ENCODE measurements around the gene EIF4H. TPM values are rescaled to one million over a fixed set of nuclear protein-coding genes. Genes with fewer than 3 reads are reported as not detected.
"Not testable (repeated sequence)": the region's sequence is repeated elsewhere in the genome, so short reads cannot be mapped to it uniquely, and the experiment has no call there.

EIF4H gene
- total RNA-seq, 1 donor from 2014 or later, result 263 TPM

GRCh38 chr7:74199551-74200355 lies 25.6 kb downstream of the EIF4H start:
- Mint-ChIP-seq H3K9me3 (no peaks in the 10 kb centered on the region), H3K4me3 (no peak overlapping the region), H3K27ac (peak overlapping the region; percentile 13), H3K36me3 (ENCODE audit: low read depth) (peaks cover 24% of the 10 kb centered on the region), H3K4me1 (peaks cover 15% of the 10 kb centered on the region), H3K27me3 (no peaks in the 10 kb centered on the region)
- ChIA-PET CTCF (interaction anchor here (1.4 kb wide), 1 partner anchor 201 kb away, joined by 4 read pairs; no protein-coding TSS in a partner anchor), POLR2A (interaction anchor here (1.4 to 1.6 kb wide), 2 partner anchors 19 to 27 kb away, joined by 3 read pairs; no protein-coding TSS in a partner anchor)
- no peak for DNase-seq
- ATAC-seq (ENCODE audit: low read depth), result no peak
- intact Hi-C loops (cut with micrococcal nuclease), result no loop called here
- no peak for TF ChIP-seq CTCF (IDR thresholded peaks at IDR 0.05)

- H3K27ac Mint-ChIP-seq, result peak overlapping the region; percentile 24
- peak; percentile 28 for ATAC-seq (ENCODE audit: low read depth)
- peaks cover 2% of the 10 kb centered on the region for H3K36me3 Mint-ChIP-seq (ENCODE audit: low read depth)
- TF ChIP-seq CTCF (IDR thresholded peaks at IDR 0.05), result peak; percentile 29
- CTCF ChIA-PET, result interaction anchor here (0.8 to 8.7 kb wide), 5 partner anchors 9 to 198 kb away, joined by 3 to 133 read pairs (median 3); no protein-coding TSS in a partner anchor
- H3K9me3 Mint-ChIP-seq, result no peaks in the 10 kb centered on the region
- H3K4me1 Mint-ChIP-seq, result peaks cover 45% of the 10 kb centered on the region
- no peaks in the 10 kb centered on the region for H3K27me3 Mint-ChIP-seq
- DNase-seq, result no peak
- no peak overlapping the region for H3K4me3 Mint-ChIP-seq
- POLR2A ChIA-PET, result interaction anchor here (0.7 to 1.0 kb wide), 3 partner anchors 24 to 120 kb away, joined by 3 read pairs; partner anchors contain the start of gene LIMK1
- intact Hi-C loops (cut with micrococcal nuclease), result loop anchor here (1.0 kb wide), 1 partner anchor 135 kb away; no protein-coding TSS in a partner anchor
Measured at GRCh38 chr7:74202841-74203556, 28.8 kb downstream of the EIF4H start.

- Mint-ChIP-seq H3K9me3 (no peaks in the 10 kb centered on the region), H3K36me3 (ENCODE audit: low read depth) (peaks cover 2% of the 10 kb centered on the region), H3K27ac (no peak overlapping the region), H3K27me3 (no peaks in the 10 kb centered on the region), H3K4me1 (peaks cover 52% of the 10 kb centered on the region), H3K4me3 (no peak overlapping the region)
- ChIA-PET CTCF (interaction anchor here (1.4 to 8.7 kb wide), 2 partner anchors 137 to 197 kb away, joined by 5 to 133 read pairs; no protein-coding TSS in a partner anchor), POLR2A (interaction anchor here (0.6 to 1.0 kb wide), 4 partner anchors 13 to 121 kb away, joined by 3 to 4 read pairs (median 4); partner anchors contain the start of gene LIMK1)
- intact Hi-C loops (cut with micrococcal nuclease), result loop anchor here (1.0 kb wide), 1 partner anchor 136 kb away; no protein-coding TSS in a partner anchor
- DNase-seq, result no peak
- ATAC-seq (ENCODE audit: low read depth), result no peak
- no peak for TF ChIP-seq CTCF (IDR thresholded peaks at IDR 0.05)
Measured at GRCh38 chr7:74203956-74204618, 29.9 kb downstream of the EIF4H start.

- CTCF ChIA-PET, result interaction anchor here (0.6 to 8.7 kb wide), 51 partner anchors 8 to 361 kb away, joined by 3 to 133 read pairs (median 5); partner anchors contain the start of genes EIF4H, LIMK1 and RFC2
- peak; percentile 12 for DNase-seq
Measured at GRCh38 chr7:74206052-74206451, 31.9 kb downstream of the EIF4H start.

More at GRCh38 chr7:74206052-74206451, 31.9 kb downstream of the EIF4H start:
- H3K36me3 Mint-ChIP-seq (ENCODE audit: low read depth); H3K9me3 Mint-ChIP-seq; H3K27me3 Mint-ChIP-seq; ATAC-seq (ENCODE audit: low read depth): not testable (repeated sequence)
- POLR2A ChIA-PET, result interaction anchor here (0.6 to 9.1 kb wide), 12 partner anchors 14 to 308 kb away, joined by 3 to 150 read pairs (median 7); partner anchors contain the start of gene CLIP2
- Mint-ChIP-seq H3K4me3 (peak overlapping the region; percentile 63), H3K27ac (peak overlapping the region; percentile 50), H3K4me1 (peaks cover 60% of the 10 kb centered on the region)
- intact Hi-C loops (cut with micrococcal nuclease), result loop anchor here (1.0 kb wide), 4 partner anchors 63 to 360 kb away; no protein-coding TSS in a partner anchor

Data from activated B cell treated with CpG ODN at 0.5 μM for 24 hours (primary cell).